ENCODE data around the gene SNX10.

SNX10 gene

GRCh38 chr7:26369593-26369992, 77.9 kb downstream of the SNX10 start:
- peak; percentile 61 for DNase-seq (ENCODE audit: low spot score)

- no peak for DNase-seq (ENCODE audit: low spot score)
Observed at GRCh38 chr7:26370011-26370410, 78.3 kb downstream of the SNX10 start.

GRCh38 chr7:26372249-26372648, 80.6 kb downstream of the SNX10 start:
- no peak for DNase-seq (ENCODE audit: low spot score)

GRCh38 chr7:26372704-26373103, 81.0 kb downstream of the SNX10 start:
- DNase-seq (ENCODE audit: low spot score) = no peak

GRCh38 chr7:26374647-26375373, 83.1 kb downstream of the SNX10 start:
- no peak for DNase-seq (ENCODE audit: low spot score)

GRCh38 chr7:26375726-26376174, 84.1 kb downstream of the SNX10 start:
- DNase-seq (ENCODE audit: low spot score) = no peak

GRCh38 chr7:26376175-26376917, 84.7 kb downstream of the SNX10 start:
- no peak for DNase-seq (ENCODE audit: low spot score)

- DNase-seq (ENCODE audit: low spot score) = no peak
Observed at GRCh38 chr7:26378016-26378415, 86.4 kb downstream of the SNX10 start.

GRCh38 chr7:26379711-26380110, 88.0 kb downstream of the SNX10 start:
- DNase-seq (ENCODE audit: low spot score) = no peak

- DNase-seq (ENCODE audit: low spot score) = no peak
Observed at GRCh38 chr7:26381476-26382353, 90.1 kb downstream of the SNX10 start.

- no peak for DNase-seq (ENCODE audit: low spot score)
Observed at GRCh38 chr7:26385240-26385639, 93.6 kb downstream of the SNX10 start.

GRCh38 chr7:26387731-26388130, 96.1 kb downstream of the SNX10 start:
- no peak for DNase-seq (ENCODE audit: low spot score)

GRCh38 chr7:26388256-26388655, 96.6 kb downstream of the SNX10 start:
- no peak for DNase-seq (ENCODE audit: low spot score)

- DNase-seq (ENCODE audit: low spot score) = no peak
Observed at GRCh38 chr7:26390016-26390415, 98.4 kb downstream of the SNX10 start.

GRCh38 chr7:26393818-26394217, 102.2 kb downstream of the SNX10 start:
- no peak for DNase-seq (ENCODE audit: low spot score)

- no peak for DNase-seq (ENCODE audit: low spot score)
Observed at GRCh38 chr7:26397332-26397731, 105.7 kb downstream of the SNX10 start.

- DNase-seq (ENCODE audit: low spot score) = peak; percentile 14
Observed at GRCh38 chr7:26397796-26398426, 106.2 kb downstream of the SNX10 start.

- DNase-seq (ENCODE audit: low spot score) = peak; percentile 44
Observed at GRCh38 chr7:26398427-26398755, 106.7 kb downstream of the SNX10 start.

- DNase-seq (ENCODE audit: low spot score) = peak; percentile 50
Observed at GRCh38 chr7:26398756-26399509, 107.3 kb downstream of the SNX10 start.

- no peak for DNase-seq (ENCODE audit: low spot score)
Observed at GRCh38 chr7:26399736-26400135, 108.1 kb downstream of the SNX10 start.

GRCh38 chr7:26403640-26404039, 112.0 kb downstream of the SNX10 start:
- DNase-seq (ENCODE audit: low spot score) = no peak
